ENCODE measurements around the gene TMPRSS6. TPM values are rescaled to one million over a fixed set of nuclear protein-coding genes. Genes with fewer than 3 reads are reported as not detected.
A peak's percentile ranks its signal among the peaks of the same experiment; 100 is the strongest.

The TMPRSS6 gene
- total and polyA plus RNA-seq, 8 donors, result 0.45 to 1.5 (median 0.64) TPM; not detected in 1

DNA sequence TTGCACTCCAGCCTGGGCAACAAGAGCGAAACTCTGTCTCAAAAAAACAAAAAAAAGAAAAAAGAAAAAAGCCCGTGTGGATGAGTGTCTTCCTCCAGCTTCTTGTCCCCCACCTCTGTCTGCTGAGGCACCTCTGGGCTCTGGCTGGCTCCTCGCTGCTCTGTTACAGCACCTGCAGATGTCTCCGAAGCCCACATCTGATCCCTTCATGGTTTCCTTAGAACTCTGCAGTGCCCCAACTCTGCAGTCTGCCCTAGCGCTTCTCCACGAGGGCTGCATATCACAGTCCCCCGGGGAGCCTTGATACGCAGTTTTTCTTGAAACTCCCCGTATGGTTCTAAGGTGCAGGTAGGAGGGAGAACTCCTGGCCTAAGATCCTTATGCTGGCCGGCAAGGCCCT lies 42.1 kb downstream of the TMPRSS6 start:
- TF ChIP-seq, protein P1, sequence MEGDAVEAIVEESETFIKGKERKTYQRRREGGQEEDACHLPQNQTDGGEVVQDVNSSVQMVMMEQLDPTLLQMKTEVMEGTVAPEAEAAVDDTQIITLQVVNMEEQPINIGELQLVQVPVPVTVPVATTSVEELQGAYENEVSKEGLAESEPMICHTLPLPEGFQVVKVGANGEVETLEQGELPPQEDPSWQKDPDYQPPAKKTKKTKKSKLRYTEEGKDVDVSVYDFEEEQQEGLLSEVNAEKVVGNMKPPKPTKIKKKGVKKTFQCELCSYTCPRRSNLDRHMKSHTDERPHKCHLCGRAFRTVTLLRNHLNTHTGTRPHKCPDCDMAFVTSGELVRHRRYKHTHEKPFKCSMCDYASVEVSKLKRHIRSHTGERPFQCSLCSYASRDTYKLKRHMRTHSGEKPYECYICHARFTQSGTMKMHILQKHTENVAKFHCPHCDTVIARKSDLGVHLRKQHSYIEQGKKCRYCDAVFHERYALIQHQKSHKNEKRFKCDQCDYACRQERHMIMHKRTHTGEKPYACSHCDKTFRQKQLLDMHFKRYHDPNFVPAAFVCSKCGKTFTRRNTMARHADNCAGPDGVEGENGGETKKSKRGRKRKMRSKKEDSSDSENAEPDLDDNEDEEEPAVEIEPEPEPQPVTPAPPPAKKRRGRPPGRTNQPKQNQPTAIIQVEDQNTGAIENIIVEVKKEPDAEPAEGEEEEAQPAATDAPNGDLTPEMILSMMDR (IDR thresholded peaks at IDR 0.05), result no peak
- no peak overlapping the region for H3K4me3 ChIP-seq
- no peaks in the 10 kb centered on the region for H3K9me3 ChIP-seq
- H3K36me3 ChIP-seq, result no peaks in the 10 kb centered on the region
- H3K27ac ChIP-seq, result no peak overlapping the region
- peak in 1 of 4 donors; percentile 33 for DNase-seq
- ATAC-seq, result no peak
- H3K27me3 ChIP-seq, result peaks cover 11 to 41% of the 10 kb centered on the region in 2 donors
- intact Hi-C loops (cut with DNase I), result no loop called here
- H3K4me1 ChIP-seq, result no peaks in the 10 kb centered on the region

DNA sequence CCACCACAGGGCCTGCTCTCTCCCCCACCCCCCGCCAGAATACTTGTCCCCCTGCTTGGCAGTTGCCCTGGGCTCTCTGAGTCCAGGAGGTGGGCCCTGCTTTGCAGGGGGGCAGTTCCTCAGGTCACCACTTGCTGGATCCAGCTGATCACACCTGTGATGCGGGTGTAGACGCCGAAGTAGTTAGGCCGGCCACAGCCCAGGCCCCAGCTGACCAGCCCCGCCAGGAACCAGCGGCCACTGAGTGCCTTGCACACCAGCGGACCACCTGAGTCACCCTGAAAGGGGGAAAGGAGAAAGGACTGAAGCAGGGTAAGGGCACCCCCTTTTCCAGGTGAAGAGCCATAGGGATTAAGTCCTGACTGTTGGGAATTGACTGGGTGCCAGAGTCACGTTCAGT lies 43.6 kb downstream of the TMPRSS6 start:
- peaks cover 0 to 11% of the 10 kb centered on the region in 2 donors for H3K36me3 ChIP-seq
- DNase-seq (peak in 1 of 4 donors; percentile 63), ATAC-seq (no peak)
- intact Hi-C loops (cut with DNase I), result no loop called here
- H3K27ac ChIP-seq, result no peak overlapping the region
- peaks cover 11 to 39% of the 10 kb centered on the region in 2 donors for H3K27me3 ChIP-seq
- H3K4me1 ChIP-seq, result no peaks in the 10 kb centered on the region
- no peaks in the 10 kb centered on the region for H3K9me3 ChIP-seq
- TF ChIP-seq, protein P1 (IDR thresholded peaks at IDR 0.05), result no peak
- no peak overlapping the region for H3K4me3 ChIP-seq

DNA sequence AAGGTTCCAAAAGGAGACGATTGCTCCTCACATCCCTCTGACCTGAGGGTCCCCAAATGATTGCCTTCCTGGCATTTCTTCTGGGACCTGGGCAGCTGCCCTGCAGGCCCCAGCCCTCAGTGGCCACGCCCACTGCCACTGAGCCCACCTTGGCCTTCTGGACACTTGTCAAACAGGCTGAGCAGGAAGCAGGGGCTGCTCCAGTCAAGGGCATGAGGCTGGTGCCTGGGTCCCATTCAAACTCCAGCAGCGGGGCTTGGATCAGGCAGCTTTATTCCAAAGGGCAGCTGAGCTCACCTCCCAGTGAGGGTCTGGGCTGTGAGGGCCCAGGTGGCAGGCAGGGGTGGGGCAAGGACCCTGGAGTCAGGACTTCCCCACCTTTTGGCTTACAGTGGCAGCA lies 44.3 kb downstream of the TMPRSS6 start:
- Histone ChIP-seq H3K4me1 (no peaks in the 10 kb centered on the region), H3K9me3 (no peaks in the 10 kb centered on the region), H3K4me3 (no peak overlapping the region), H3K27me3 (peaks cover 11 to 32% of the 10 kb centered on the region in 2 donors), H3K27ac (no peak overlapping the region), H3K36me3 (peaks cover 0 to 19% of the 10 kb centered on the region in 2 donors)
- intact Hi-C loops (cut with DNase I), result no loop called here
- DNase-seq, result peak in 2 of 4 donors; percentile 29 to 71
- ATAC-seq, result no peak
- TF ChIP-seq, protein P1 (IDR thresholded peaks at IDR 0.05), result no peak

DNA sequence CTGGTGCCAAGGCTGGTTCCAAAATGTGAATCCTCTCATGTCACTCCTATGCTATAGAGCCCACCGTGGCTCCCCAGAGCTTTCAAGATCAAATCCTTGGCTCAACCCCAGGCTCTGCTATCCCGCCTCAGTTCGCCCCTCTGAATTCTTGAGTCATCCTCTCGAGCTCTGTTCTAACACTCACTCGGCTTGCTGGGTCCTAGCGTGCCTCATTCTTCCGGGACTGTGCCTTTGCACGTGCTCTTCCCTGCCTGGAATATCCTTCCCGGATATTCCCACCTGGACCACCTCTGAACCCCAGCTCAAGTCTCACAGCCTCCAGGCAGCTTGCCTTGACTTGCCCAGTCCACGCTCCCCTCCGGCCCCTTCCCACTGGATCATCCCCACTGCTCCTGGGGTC lies 45.0 kb downstream of the TMPRSS6 start:
- intact Hi-C loops (cut with DNase I), result no loop called here
- DNase-seq, result peak in 1 of 4 donors; percentile 32
- TF ChIP-seq, protein P1 (IDR thresholded peaks at IDR 0.05), result no peak
- H3K4me1 ChIP-seq, result no peaks in the 10 kb centered on the region
- no peak overlapping the region for H3K4me3 ChIP-seq
- H3K27me3 ChIP-seq, result peaks cover 11 to 25% of the 10 kb centered on the region in 2 donors
- no peak for ATAC-seq
- peaks cover 0 to 25% of the 10 kb centered on the region in 2 donors for H3K36me3 ChIP-seq
- H3K9me3 ChIP-seq, result no peaks in the 10 kb centered on the region
- no peak overlapping the region for H3K27ac ChIP-seq

DNA sequence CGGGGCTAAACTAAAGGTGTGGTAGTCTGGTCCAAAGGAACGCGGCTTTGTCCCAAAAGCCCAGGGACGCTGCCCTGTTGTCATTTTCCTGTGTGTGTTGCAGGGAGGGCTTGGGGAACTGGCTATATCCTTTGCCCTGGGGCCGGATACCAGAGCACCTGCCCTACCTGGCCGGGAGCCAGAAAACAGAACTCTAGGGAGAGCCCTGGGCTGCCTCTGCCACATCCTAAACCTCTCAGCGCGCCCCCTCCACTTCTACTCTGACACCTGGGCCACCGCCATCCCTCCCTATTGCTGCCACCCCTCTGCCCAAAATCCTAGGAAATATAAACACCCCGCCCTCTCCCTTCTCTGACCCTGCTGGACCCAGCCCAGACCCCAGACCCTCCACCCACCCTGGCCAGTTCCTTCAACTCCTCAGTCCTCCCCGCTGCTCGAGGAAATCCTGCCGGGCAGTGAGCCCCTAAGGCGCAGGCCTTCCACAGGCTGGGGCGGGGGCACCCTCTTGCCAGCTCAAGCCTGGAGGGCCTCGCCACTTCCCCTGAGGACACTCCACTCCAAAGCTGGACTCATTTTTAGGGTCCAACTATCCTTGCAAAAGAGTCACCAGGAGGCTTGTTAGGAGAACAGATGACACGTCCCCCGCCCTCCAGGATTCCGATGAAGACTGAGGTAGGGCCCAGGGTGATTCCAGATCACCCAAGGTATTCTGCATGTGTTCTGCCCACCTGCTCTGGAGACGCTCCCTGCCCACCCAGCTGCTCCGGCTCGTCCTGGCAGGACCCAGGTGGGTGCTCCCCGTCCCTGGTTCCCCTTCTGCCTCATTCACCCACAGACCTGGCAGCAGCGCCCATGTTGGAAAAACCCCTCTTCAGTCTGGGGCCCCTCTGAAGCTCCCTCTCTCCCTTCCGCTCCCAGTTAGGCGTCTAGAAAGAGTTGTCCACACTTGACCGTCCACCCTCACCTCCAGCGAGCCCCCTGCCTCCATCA lies 45.8 kb downstream of the TMPRSS6 start:
- peak in 1 of 4 donors; percentile 51 for DNase-seq
- TF ChIP-seq, protein P1 (IDR thresholded peaks at IDR 0.05), result no peak
- no peak overlapping the region for H3K4me3 ChIP-seq
- no peaks in the 10 kb centered on the region for H3K4me1 ChIP-seq
- H3K9me3 ChIP-seq, result no peaks in the 10 kb centered on the region
- peaks cover 0 to 33% of the 10 kb centered on the region in 2 donors for H3K36me3 ChIP-seq
- intact Hi-C loops (cut with DNase I), result no loop called here
- H3K27me3 ChIP-seq, result peaks cover 7 to 17% of the 10 kb centered on the region in 2 donors
- ATAC-seq, result no peak
- H3K27ac ChIP-seq, result no peak overlapping the region
